ENCODE results near the gene LCOR. TPM values are rescaled to one million over a fixed set of nuclear protein-coding genes. Genes with fewer than 3 reads are reported as not detected.
A peak's percentile ranks its signal among the peaks of the same experiment; 100 is the strongest.

The LCOR gene
- total and polyA plus RNA-seq, 4 experiments from 2014 or later: 15.0 to 44.9 (median 32.6) TPM

DNA sequence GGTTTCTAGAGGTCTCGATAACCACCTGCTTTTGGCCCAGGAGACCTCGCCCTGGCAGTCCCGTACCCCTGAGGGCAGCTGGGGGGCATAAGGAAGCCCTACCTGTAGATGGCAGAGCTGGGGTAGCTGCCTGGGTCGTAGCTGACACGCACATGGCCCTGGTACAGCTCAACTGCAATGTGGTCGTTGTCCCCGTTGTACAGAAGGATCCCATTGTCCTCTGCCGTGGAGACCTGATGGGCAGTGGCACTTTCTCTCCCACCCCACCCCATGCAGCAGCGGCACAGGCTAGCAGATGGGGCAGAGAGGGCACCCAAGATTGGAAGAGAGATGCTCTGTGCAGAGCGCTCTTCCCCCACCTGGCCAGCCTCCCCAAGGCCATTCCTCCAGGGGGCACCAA, 172.5 kb downstream of the LCOR start:
- H3K4me1 Mint-ChIP-seq: no peaks in the 10 kb centered on the region
- Histone ChIP-seq H3K27me3 (ENCODE audit: insufficient read depth, low read length) (no peaks in the 10 kb centered on the region), H3K9me3 (ENCODE audit: control insufficient read depth in 1 of 2, low read length in 2 of 2) (peaks cover 0 to 5% of the 10 kb centered on the region in 2 donors), H3K36me3 (ENCODE audit: insufficient read depth, low read length) (no peaks in the 10 kb centered on the region), H3K4me1 (ENCODE audit: insufficient read depth, low read length) (no peaks in the 10 kb centered on the region), H3K27ac (ENCODE audit: low read depth, low read length) (no peak overlapping the region), H3K4me3 (ENCODE audit: low read length in 2 of 2) (no peak overlapping the region)
- intact Hi-C loops (cut with micrococcal nuclease): no loop called here
- peaks cover 0 to 4% of the 10 kb centered on the region in 2 donors for H3K27me3 Mint-ChIP-seq
- ChIA-PET POLR2A (ENCODE audit: partially characterized antibody) (no interaction called here), CTCF (ENCODE audit: partially characterized antibody) (no interaction called here)
- H3K9me3 Mint-ChIP-seq: peaks cover 0 to 34% (median 26%) of the 10 kb centered on the region in 8 donors
- no peak overlapping the region for H3K27ac Mint-ChIP-seq
- no peak overlapping the region for H3K4me3 Mint-ChIP-seq
- peaks cover 0 to 4% of the 10 kb centered on the region in 2 donors for H3K36me3 Mint-ChIP-seq
- no peak for DNase-seq

DNA sequence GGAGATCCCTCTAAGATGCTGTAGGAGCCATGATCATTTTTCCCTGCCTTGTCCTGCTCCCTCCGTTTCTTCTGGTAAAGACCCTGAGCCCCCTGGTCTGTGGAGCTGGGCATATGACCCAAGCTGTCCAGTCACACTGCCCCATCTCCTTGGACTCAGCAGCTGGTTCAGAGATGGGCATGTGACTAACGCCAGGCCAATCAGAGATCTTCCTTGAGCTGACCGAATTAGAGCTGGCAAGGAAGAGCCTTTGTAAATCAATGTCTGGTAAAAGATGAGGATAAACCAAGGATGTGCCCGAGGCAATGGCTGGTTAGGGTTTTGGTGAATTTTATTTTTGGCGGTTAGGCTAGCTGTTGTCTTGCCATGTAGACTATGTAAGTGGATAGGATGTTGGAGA, 173.3 kb downstream of the LCOR start:
- H3K27me3 ChIP-seq (ENCODE audit: insufficient read depth, low read length): no peaks in the 10 kb centered on the region
- H3K4me1 Mint-ChIP-seq: no peaks in the 10 kb centered on the region
- intact Hi-C loops (cut with micrococcal nuclease): no loop called here
- H3K9me3 ChIP-seq (ENCODE audit: control insufficient read depth in 1 of 2, low read length in 2 of 2): peaks cover 0 to 5% of the 10 kb centered on the region in 2 donors
- CTCF ChIA-PET (ENCODE audit: partially characterized antibody): interaction anchor here (2.9 kb wide), 1 partner anchor 20 kb away, joined by 7 read pairs; no protein-coding TSS in a partner anchor
- peaks cover 0 to 4% of the 10 kb centered on the region in 2 donors for H3K36me3 Mint-ChIP-seq
- no peak overlapping the region for H3K4me3 ChIP-seq (ENCODE audit: low read length in 2 of 2)
- peaks cover 0 to 4% of the 10 kb centered on the region in 2 donors for H3K27me3 Mint-ChIP-seq
- H3K36me3 ChIP-seq (ENCODE audit: insufficient read depth, low read length): no peaks in the 10 kb centered on the region
- H3K27ac Mint-ChIP-seq: peak overlapping the region in 1 of 7 donors; percentile 4
- no peak overlapping the region for H3K27ac ChIP-seq (ENCODE audit: low read depth, low read length)
- H3K4me1 ChIP-seq (ENCODE audit: insufficient read depth, low read length): no peaks in the 10 kb centered on the region
- DNase-seq: no peak
- H3K4me3 Mint-ChIP-seq: peak overlapping the region in 1 of 8 donors; percentile 36
- POLR2A ChIA-PET (ENCODE audit: partially characterized antibody): no interaction called here
- peaks cover 3 to 34% (median 27%) of the 10 kb centered on the region in 8 donors for H3K9me3 Mint-ChIP-seq

DNA sequence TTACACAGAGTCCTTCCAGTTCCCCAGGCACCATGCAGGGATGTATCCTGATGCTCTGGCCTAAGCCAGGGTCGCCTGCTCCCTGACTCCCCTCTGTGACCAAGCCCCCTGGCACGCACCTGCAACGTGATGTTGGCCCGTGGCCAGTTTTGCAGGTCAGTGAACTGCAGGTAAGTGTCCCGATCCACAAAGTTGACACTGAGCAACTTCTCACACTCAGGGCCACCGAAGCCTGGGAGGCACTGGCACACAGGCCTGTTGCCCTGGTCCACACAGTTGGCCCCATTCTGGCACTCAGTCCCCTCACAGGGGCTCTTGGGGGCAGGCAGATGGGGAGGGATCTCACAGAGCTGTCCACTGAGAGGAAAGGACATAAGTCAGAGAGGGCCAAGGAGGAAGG, 174.3 kb downstream of the LCOR start:
- no peak overlapping the region for H3K27ac ChIP-seq (ENCODE audit: low read depth, low read length)
- H3K4me1 ChIP-seq (ENCODE audit: insufficient read depth, low read length): no peaks in the 10 kb centered on the region
- POLR2A ChIA-PET (ENCODE audit: partially characterized antibody): no interaction called here
- no peak overlapping the region for H3K4me3 ChIP-seq (ENCODE audit: low read length in 2 of 2)
- CTCF ChIA-PET (ENCODE audit: partially characterized antibody): interaction anchor here (2.9 kb wide), 1 partner anchor 19 kb away, joined by 7 read pairs; no protein-coding TSS in a partner anchor
- peaks cover 3 to 34% (median 27%) of the 10 kb centered on the region in 8 donors for H3K9me3 Mint-ChIP-seq
- H3K36me3 Mint-ChIP-seq: peaks cover 0 to 4% of the 10 kb centered on the region in 2 donors
- intact Hi-C loops (cut with micrococcal nuclease): no loop called here
- peaks cover 0 to 5% of the 10 kb centered on the region in 2 donors for H3K9me3 ChIP-seq (ENCODE audit: control insufficient read depth in 1 of 2, low read length in 2 of 2)
- peaks cover 0 to 4% of the 10 kb centered on the region in 2 donors for H3K27me3 Mint-ChIP-seq
- no peak for DNase-seq
- H3K4me3 Mint-ChIP-seq: no peak overlapping the region
- no peaks in the 10 kb centered on the region for H3K36me3 ChIP-seq (ENCODE audit: insufficient read depth, low read length)
- H3K27me3 ChIP-seq (ENCODE audit: insufficient read depth, low read length): no peaks in the 10 kb centered on the region
- no peak overlapping the region for H3K27ac Mint-ChIP-seq
- H3K4me1 Mint-ChIP-seq: no peaks in the 10 kb centered on the region

DNA sequence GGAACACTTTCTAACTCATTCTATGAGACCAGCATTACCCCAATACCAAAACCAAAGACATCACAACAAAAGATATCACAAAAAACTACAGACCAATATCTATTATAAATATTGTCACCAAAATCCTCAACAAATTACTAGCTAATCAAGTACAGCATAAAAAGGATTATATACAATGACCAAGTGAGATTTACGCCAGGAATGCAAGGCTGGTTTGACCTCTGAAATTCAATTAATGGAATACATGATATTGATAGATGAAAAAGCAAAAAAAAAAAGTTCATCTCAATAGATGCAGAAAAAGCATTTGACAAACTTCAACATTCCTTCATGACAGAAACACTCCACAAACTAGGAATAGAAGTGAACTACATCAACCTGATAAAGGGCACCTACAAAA, 175.3 kb downstream of the LCOR start:
- Histone ChIP-seq H3K36me3 (ENCODE audit: insufficient read depth, low read length) (no peaks in the 10 kb centered on the region), H3K27ac (ENCODE audit: low read depth, low read length) (no peak overlapping the region), H3K9me3 (ENCODE audit: control insufficient read depth in 1 of 2, low read length in 2 of 2) (peaks cover 0 to 5% of the 10 kb centered on the region in 2 donors), H3K4me3 (ENCODE audit: low read length in 2 of 2) (no peak overlapping the region), H3K27me3 (ENCODE audit: insufficient read depth, low read length) (no peaks in the 10 kb centered on the region), H3K4me1 (ENCODE audit: insufficient read depth, low read length) (no peaks in the 10 kb centered on the region)
- peak overlapping the region in 1 of 7 donors; percentile 9 for H3K27ac Mint-ChIP-seq
- no peak for DNase-seq
- intact Hi-C loops (cut with micrococcal nuclease): no loop called here
- H3K9me3 Mint-ChIP-seq: peaks cover 3 to 34% (median 27%) of the 10 kb centered on the region in 8 donors
- H3K4me1 Mint-ChIP-seq: no peaks in the 10 kb centered on the region
- H3K27me3 Mint-ChIP-seq: peaks cover 0 to 4% of the 10 kb centered on the region in 2 donors
- H3K4me3 Mint-ChIP-seq: no peak overlapping the region
- H3K36me3 Mint-ChIP-seq: peaks cover 0 to 4% of the 10 kb centered on the region in 2 donors
- CTCF ChIA-PET (ENCODE audit: partially characterized antibody): interaction anchor here (2.9 kb wide), 1 partner anchor 18 kb away, joined by 7 read pairs; no protein-coding TSS in a partner anchor
- POLR2A ChIA-PET (ENCODE audit: partially characterized antibody): no interaction called here

DNA sequence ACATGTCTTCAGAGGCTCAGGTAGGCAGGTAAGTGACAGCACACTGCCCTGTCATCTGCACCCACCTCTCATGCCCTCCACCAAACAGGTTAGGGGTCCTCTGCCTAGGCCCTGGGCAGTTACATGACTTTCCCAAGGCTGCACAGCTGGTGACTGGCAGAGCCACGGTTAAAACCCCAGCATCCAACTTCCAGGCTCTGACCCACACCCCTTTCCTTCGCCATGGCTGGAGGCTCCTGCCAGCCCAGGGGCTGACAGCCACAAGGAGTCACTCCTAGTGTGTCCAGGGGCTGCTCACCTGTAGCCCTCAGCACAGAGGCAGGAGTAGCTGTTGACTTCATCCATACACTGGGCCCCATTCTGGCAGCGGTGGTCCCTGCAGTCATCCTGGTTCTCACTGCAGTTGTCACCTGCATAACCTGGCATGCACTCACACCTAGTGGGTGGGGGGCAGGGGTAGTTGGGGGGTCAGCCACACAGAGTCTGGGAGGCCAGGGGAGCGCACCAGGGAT, 178.7 kb downstream of the LCOR start:
- intact Hi-C loops (cut with micrococcal nuclease): no loop called here
- DNase-seq: no peak
- ChIA-PET CTCF (ENCODE audit: partially characterized antibody) (interaction anchor here (1.2 to 1.3 kb wide), 2 partner anchors 14 to 26 kb away, joined by 3 to 5 read pairs; no protein-coding TSS in a partner anchor), POLR2A (ENCODE audit: partially characterized antibody) (no interaction called here)
- peaks cover 0 to 5% of the 10 kb centered on the region in 2 donors for H3K9me3 ChIP-seq (ENCODE audit: control insufficient read depth in 1 of 2, low read length in 2 of 2)
- H3K4me1 ChIP-seq (ENCODE audit: insufficient read depth, low read length): no peaks in the 10 kb centered on the region
- Mint-ChIP-seq H3K27me3 (peaks cover 0 to 2% of the 10 kb centered on the region in 2 donors), H3K36me3 (peaks cover 0 to 4% of the 10 kb centered on the region in 2 donors), H3K27ac (no peak overlapping the region), H3K4me1 (no peaks in the 10 kb centered on the region), H3K9me3 (peaks cover 3 to 29% (median 24%) of the 10 kb centered on the region in 8 donors), H3K4me3 (no peak overlapping the region)
- H3K27ac ChIP-seq (ENCODE audit: low read depth, low read length): no peak overlapping the region
- no peaks in the 10 kb centered on the region for H3K27me3 ChIP-seq (ENCODE audit: insufficient read depth, low read length)
- H3K4me3 ChIP-seq (ENCODE audit: low read length in 2 of 2): no peak overlapping the region
- H3K36me3 ChIP-seq (ENCODE audit: insufficient read depth, low read length): no peaks in the 10 kb centered on the region

DNA sequence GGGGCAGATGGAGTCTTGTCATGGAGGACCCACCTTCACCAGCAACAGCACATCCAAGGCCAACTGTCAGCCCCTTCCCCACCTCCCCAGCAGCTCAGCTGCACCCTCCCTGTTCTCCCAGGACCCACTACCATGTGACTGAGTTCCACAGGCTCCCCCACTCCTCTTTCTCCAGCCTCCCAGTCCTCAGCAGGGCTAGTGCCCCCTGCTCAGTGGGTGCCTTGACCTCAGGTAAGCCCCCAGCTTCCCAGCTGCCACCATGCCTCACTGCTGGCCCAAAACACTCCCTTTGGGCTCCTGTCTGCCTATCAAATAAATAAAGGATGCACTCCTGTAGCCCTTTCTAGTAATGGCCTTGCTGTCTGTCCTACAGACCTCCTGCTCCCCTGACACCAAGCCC, 179.3 kb downstream of the LCOR start:
- peaks cover 0 to 4% of the 10 kb centered on the region in 2 donors for H3K36me3 Mint-ChIP-seq
- H3K27ac Mint-ChIP-seq: no peak overlapping the region
- peaks cover 0 to 2% of the 10 kb centered on the region in 2 donors for H3K27me3 Mint-ChIP-seq
- no peak overlapping the region for H3K27ac ChIP-seq (ENCODE audit: low read depth, low read length)
- H3K4me3 Mint-ChIP-seq: no peak overlapping the region
- H3K27me3 ChIP-seq (ENCODE audit: insufficient read depth, low read length): no peaks in the 10 kb centered on the region
- peaks cover 3 to 25% (median 18%) of the 10 kb centered on the region in 8 donors for H3K9me3 Mint-ChIP-seq
- CTCF ChIA-PET (ENCODE audit: partially characterized antibody): interaction anchor here (1.2 to 1.3 kb wide), 2 partner anchors 14 to 25 kb away, joined by 3 to 5 read pairs; no protein-coding TSS in a partner anchor
- intact Hi-C loops (cut with micrococcal nuclease): no loop called here
- H3K9me3 ChIP-seq (ENCODE audit: control insufficient read depth in 1 of 2, low read length in 2 of 2): peaks cover 0 to 5% of the 10 kb centered on the region in 2 donors
- no peaks in the 10 kb centered on the region for H3K4me1 Mint-ChIP-seq
- POLR2A ChIA-PET (ENCODE audit: partially characterized antibody): no interaction called here
- no peak for DNase-seq
- no peaks in the 10 kb centered on the region for H3K36me3 ChIP-seq (ENCODE audit: insufficient read depth, low read length)
- H3K4me3 ChIP-seq (ENCODE audit: low read length in 2 of 2): no peak overlapping the region
- H3K4me1 ChIP-seq (ENCODE audit: insufficient read depth, low read length): no peaks in the 10 kb centered on the region

DNA sequence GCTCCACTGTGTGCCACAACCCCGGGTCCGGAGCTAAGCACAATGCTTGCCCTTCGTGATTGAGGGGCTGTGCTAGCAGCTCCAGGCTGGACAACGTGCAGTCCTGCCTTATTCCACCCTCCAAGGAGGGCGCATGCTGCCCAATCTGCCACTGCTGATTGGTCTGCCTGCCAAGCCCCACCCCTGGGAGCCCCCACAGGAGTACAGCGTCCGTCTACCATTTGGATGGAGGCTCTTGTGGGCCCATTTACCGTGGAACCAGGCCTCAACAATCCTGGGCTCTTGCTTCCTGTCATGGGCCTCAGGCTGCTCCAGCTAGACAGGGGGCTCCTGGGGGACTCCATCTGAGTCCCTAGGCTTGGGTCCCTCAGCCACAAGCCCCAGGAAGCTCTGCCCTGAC, 180.4 kb downstream of the LCOR start:
- Histone ChIP-seq H3K36me3 (ENCODE audit: insufficient read depth, low read length) (no peaks in the 10 kb centered on the region), H3K4me1 (ENCODE audit: insufficient read depth, low read length) (no peaks in the 10 kb centered on the region), H3K27me3 (ENCODE audit: insufficient read depth, low read length) (no peaks in the 10 kb centered on the region), H3K4me3 (ENCODE audit: low read length in 2 of 2) (no peak overlapping the region), H3K27ac (ENCODE audit: low read depth, low read length) (no peak overlapping the region), H3K9me3 (ENCODE audit: control insufficient read depth in 1 of 2, low read length in 2 of 2) (peaks cover 0 to 3% of the 10 kb centered on the region in 2 donors)
- H3K9me3 Mint-ChIP-seq: peaks cover 0 to 14% (median 9%) of the 10 kb centered on the region in 8 donors
- ChIA-PET POLR2A (ENCODE audit: partially characterized antibody) (no interaction called here), CTCF (ENCODE audit: partially characterized antibody) (interaction anchor here (2.3 kb wide), 1 partner anchor 26 kb away, joined by 9 read pairs; no protein-coding TSS in a partner anchor)
- H3K27ac Mint-ChIP-seq: no peak overlapping the region
- no peak overlapping the region for H3K4me3 Mint-ChIP-seq
- H3K27me3 Mint-ChIP-seq: peaks cover 0 to 2% of the 10 kb centered on the region in 2 donors
- no peak for DNase-seq
- peaks cover 0 to 3% of the 10 kb centered on the region in 2 donors for H3K36me3 Mint-ChIP-seq
- intact Hi-C loops (cut with micrococcal nuclease): no loop called here
- peaks cover 3 to 10% (median 4%) of the 10 kb centered on the region in 4 donors for H3K4me1 Mint-ChIP-seq
